ENCODE data around the gene ZBP1. TPM values are rescaled to one million over a fixed set of nuclear protein-coding genes. Genes with fewer than 3 reads are reported as not detected.

Gene ZBP1
- total and polyA plus RNA-seq, 5 donors from 2014 or later = 12.4 to 67.0 (median 24.8) TPM

DNA sequence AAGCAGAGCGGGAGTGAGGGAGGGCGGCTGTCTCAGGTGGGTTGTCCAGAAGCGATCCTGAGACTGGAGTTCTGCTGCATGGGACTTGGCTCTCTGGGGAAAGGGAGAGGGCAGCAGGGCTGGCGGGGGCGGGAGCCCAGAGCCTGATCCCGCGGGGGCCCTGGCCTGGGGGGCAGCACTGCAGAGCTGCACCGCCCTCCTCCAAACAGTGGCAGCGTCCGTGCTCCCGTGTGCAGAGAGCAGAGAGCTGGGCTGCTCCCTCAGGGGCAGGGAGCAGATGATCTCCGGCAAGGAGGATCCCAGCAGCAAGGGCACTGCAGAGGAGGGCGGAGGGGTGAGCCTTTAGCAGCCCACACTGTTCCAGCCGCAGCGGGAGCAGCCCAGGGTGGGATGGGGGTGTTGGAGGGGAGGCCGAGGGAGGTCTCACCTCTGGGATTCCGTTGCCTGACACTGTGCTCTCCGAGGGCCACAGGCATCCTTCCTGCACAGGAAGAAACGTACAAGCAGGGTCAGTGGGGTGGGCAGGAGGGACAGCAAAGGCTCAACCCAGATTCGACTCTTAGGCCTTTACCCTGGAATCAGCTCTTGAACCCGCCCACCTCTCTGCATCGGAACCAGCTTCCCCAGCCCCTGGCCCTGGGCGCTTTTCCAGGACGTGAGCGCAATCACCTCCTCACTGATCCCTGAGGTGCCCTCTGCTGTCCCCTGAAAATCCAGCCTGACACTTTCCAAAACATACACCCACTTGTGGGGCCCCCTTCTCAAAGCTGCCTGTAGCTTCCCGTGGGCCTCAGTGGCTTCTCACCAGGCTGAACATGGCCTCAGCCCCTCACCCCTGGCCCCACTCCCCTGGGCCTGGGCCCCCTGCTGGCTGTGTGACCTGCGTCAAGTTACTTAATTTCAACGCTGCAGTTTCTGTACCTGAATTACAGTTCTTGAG lies 32.6 kb upstream of the ZBP1 start:
- Histone ChIP-seq H3K9me3 (ENCODE audit: control insufficient read depth in 2 of 2, low read length in 2 of 2) (no peaks in the 10 kb centered on the region), H3K4me1 (ENCODE audit: control insufficient read depth, insufficient read depth, low read length, poor library complexity, severe bottlenecking) (peaks cover 5% of the 10 kb centered on the region), H3K4me3 (ENCODE audit: low read depth, low read length) (no peak overlapping the region), H3K36me3 (ENCODE audit: control insufficient read depth, insufficient read depth, low read length) (no peaks in the 10 kb centered on the region), H3K27me3 (ENCODE audit: control insufficient read depth, insufficient read depth, low read length) (no peaks in the 10 kb centered on the region), H3K27ac (ENCODE audit: insufficient read depth, low read length, poor library complexity, severe bottlenecking) (no peak overlapping the region)
- Mint-ChIP-seq H3K36me3 (peaks cover 4% of the 10 kb centered on the region), H3K4me1 (peaks cover 0 to 17% (median 2%) of the 10 kb centered on the region in 4 donors), H3K4me3 (no peak overlapping the region), H3K27ac (no peak overlapping the region), H3K27me3 (peaks cover 8% of the 10 kb centered on the region), H3K9me3 (no peaks in the 10 kb centered on the region)
- ATAC-seq (ENCODE audit: low read depth in 2 of 2) (no peak), DNase-seq (no peak)

- no peaks in the 10 kb centered on the region for H3K4me1 ChIP-seq (ENCODE audit: control insufficient read depth, insufficient read depth, low read length, poor library complexity, severe bottlenecking)
- H3K4me3 ChIP-seq (ENCODE audit: low read depth, low read length) = no peak overlapping the region
- H3K36me3 Mint-ChIP-seq = peaks cover 3% of the 10 kb centered on the region
- ATAC-seq (ENCODE audit: low read depth in 2 of 2) (no peak), DNase-seq (no peak)
- H3K27ac Mint-ChIP-seq = no peak overlapping the region
- no peaks in the 10 kb centered on the region for H3K9me3 Mint-ChIP-seq
- H3K9me3 ChIP-seq (ENCODE audit: control insufficient read depth in 2 of 2, low read length in 2 of 2) = no peaks in the 10 kb centered on the region
- no peaks in the 10 kb centered on the region for H3K36me3 ChIP-seq (ENCODE audit: control insufficient read depth, insufficient read depth, low read length)
- H3K27ac ChIP-seq (ENCODE audit: insufficient read depth, low read length, poor library complexity, severe bottlenecking) = no peak overlapping the region
- no peak overlapping the region for H3K4me3 Mint-ChIP-seq
- peaks cover 0 to 13% (median 0%) of the 10 kb centered on the region in 4 donors for H3K4me1 Mint-ChIP-seq
- H3K27me3 ChIP-seq (ENCODE audit: control insufficient read depth, insufficient read depth, low read length) = no peaks in the 10 kb centered on the region
- H3K27me3 Mint-ChIP-seq = peaks cover 8% of the 10 kb centered on the region
Observed at GRCh38 chr20:57651881-57652605, 31.8 kb upstream of the ZBP1 start.

DNA sequence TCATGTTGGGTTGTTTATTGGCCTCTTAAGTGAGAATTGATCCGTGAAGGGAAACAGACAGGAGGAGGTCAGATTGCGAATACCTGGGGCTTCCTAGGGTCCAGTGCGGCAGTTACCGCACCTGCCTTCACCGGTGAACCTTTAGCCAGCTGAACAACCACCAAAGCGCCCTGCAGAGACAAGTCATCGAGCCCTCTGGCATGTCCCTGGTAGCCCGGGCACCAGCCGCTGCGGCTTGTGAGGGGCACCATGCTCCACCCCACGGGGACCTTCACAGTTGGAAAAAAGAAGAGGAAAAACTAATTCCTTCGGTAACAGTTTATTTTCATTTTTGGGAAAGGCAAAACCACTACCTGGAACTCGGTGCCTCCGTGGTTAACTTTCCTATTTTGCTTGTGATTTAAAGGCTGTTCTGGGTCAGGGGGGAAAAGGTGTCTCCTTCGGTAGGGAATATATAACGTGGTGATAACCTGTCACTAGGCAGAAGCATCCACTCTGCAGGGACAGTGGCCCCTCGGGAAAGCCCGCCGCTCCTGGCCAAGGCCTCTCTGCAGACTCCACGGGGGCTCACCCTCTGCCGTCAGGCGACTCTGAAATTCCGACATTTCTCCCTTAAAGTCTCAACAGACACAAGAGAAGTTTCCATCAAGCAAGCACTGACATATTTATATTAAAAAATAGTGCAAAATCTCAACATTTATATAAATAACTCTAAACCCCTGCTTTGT lies 30.7 kb upstream of the ZBP1 start:
- Histone ChIP-seq H3K27ac (ENCODE audit: insufficient read depth, low read length, poor library complexity, severe bottlenecking) (no peak overlapping the region), H3K4me3 (ENCODE audit: low read depth, low read length) (no peak overlapping the region), H3K36me3 (ENCODE audit: control insufficient read depth, insufficient read depth, low read length) (no peaks in the 10 kb centered on the region), H3K4me1 (ENCODE audit: control insufficient read depth, insufficient read depth, low read length, poor library complexity, severe bottlenecking) (no peaks in the 10 kb centered on the region), H3K27me3 (ENCODE audit: control insufficient read depth, insufficient read depth, low read length) (no peaks in the 10 kb centered on the region), H3K9me3 (ENCODE audit: control insufficient read depth in 2 of 2, low read length in 2 of 2) (no peaks in the 10 kb centered on the region)
- peaks cover 3% of the 10 kb centered on the region for H3K36me3 Mint-ChIP-seq
- H3K9me3 Mint-ChIP-seq = peaks cover 0 to 3% (median 0%) of the 10 kb centered on the region in 7 donors
- H3K4me1 Mint-ChIP-seq = peaks cover 0 to 9% (median 0%) of the 10 kb centered on the region in 4 donors
- no peak overlapping the region for H3K27ac Mint-ChIP-seq
- no peak for ATAC-seq (ENCODE audit: low read depth in 2 of 2)
- DNase-seq = no peak
- peaks cover 8% of the 10 kb centered on the region for H3K27me3 Mint-ChIP-seq
- no peak overlapping the region for H3K4me3 Mint-ChIP-seq

DNA sequence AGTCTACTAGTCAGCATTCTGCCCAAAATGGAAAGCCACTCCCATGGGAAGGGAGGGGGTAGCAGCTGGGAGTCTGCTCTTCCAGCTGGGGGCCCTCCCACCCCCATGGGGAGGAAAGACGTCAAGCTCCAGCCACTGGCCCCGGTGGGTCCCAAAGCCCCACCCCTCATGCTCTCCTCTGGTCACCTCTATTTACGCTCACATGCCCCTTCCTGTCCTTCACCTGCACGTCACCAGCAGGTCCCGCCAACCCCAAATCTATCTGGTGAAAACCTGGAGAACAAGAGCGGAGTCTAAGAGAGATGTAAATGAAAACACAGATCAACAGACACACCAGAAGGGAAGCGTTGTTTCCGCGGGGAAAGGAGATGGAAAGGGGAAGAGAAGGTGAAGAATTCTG lies 30.0 kb upstream of the ZBP1 start:
- DNase-seq = no peak
- Mint-ChIP-seq H3K27ac (no peak overlapping the region), H3K27me3 (peaks cover 8% of the 10 kb centered on the region)

GRCh38 chr20:57649617-57650015 lies 29.4 kb upstream of the ZBP1 start:
- H3K9me3 Mint-ChIP-seq = peaks cover 0 to 8% (median under 1%) of the 10 kb centered on the region in 7 donors
- Histone ChIP-seq H3K4me1 (ENCODE audit: control insufficient read depth, insufficient read depth, low read length, poor library complexity, severe bottlenecking) (no peaks in the 10 kb centered on the region), H3K9me3 (ENCODE audit: control insufficient read depth in 2 of 2, low read length in 2 of 2) (no peaks in the 10 kb centered on the region), H3K27me3 (ENCODE audit: control insufficient read depth, insufficient read depth, low read length) (no peaks in the 10 kb centered on the region), H3K27ac (ENCODE audit: insufficient read depth, low read length, poor library complexity, severe bottlenecking) (no peak overlapping the region), H3K36me3 (ENCODE audit: control insufficient read depth, insufficient read depth, low read length) (no peaks in the 10 kb centered on the region), H3K4me3 (ENCODE audit: low read depth, low read length) (no peak overlapping the region)
- no peak for DNase-seq
- peaks cover 13% of the 10 kb centered on the region for H3K27me3 Mint-ChIP-seq
- no peak overlapping the region for H3K27ac Mint-ChIP-seq
- H3K4me3 Mint-ChIP-seq = no peak overlapping the region
- ATAC-seq (ENCODE audit: low read depth in 2 of 2) = no peak
- H3K36me3 Mint-ChIP-seq = peaks cover 3% of the 10 kb centered on the region
- H3K4me1 Mint-ChIP-seq = peaks cover 0 to 5% (median 0%) of the 10 kb centered on the region in 4 donors

More for the DNA sequence above, 30.0 kb upstream of the ZBP1 start:
- no peaks in the 10 kb centered on the region for H3K36me3 ChIP-seq (ENCODE audit: control insufficient read depth, insufficient read depth, low read length)
- no peaks in the 10 kb centered on the region for H3K9me3 ChIP-seq (ENCODE audit: control insufficient read depth in 2 of 2, low read length in 2 of 2)
- no peak overlapping the region for H3K4me3 ChIP-seq (ENCODE audit: low read depth, low read length)
- H3K27me3 ChIP-seq (ENCODE audit: control insufficient read depth, insufficient read depth, low read length) = no peaks in the 10 kb centered on the region
- Mint-ChIP-seq H3K4me1 (peaks cover 0 to 9% (median 0%) of the 10 kb centered on the region in 4 donors), H3K36me3 (peaks cover 3% of the 10 kb centered on the region), H3K4me3 (no peak overlapping the region), H3K9me3 (peaks cover 0 to 6% (median 0%) of the 10 kb centered on the region in 7 donors)
- ATAC-seq (ENCODE audit: low read depth in 2 of 2) = no peak
- no peaks in the 10 kb centered on the region for H3K4me1 ChIP-seq (ENCODE audit: control insufficient read depth, insufficient read depth, low read length, poor library complexity, severe bottlenecking)
- no peak overlapping the region for H3K27ac ChIP-seq (ENCODE audit: insufficient read depth, low read length, poor library complexity, severe bottlenecking)

DNA sequence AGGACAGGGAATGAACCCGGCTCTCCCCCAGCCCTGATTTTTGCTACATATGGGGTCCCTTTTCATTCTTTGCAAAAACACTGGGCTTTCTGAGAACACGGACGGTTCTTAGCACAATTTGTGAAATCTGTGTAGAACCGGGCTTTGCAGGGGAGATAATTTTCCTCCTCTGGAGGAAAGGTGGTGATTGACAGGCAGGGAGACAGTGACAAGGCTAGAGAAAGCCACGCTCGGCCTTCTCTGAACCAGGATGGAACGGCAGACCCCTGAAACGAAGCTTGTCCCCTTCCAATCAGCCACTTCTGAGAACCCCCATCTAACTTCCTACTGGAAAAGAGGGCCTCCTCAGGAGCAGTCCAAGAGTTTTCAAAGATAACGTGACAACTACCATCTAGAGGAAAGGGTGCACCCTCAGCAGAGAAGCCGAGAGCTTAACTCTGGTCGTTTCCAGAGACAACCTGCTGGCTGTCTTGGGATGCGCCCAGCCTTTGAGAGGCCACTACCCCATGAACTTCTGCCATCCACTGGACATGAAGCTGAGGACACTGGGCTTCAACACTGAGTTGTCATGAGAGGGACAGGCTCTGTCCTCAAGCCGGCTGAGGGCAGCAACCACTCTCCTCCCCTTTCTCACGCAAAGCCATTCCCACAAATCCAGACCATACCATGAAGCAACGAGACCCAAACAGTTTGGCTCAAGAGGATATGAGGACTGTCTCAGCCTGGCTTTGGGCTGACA lies 28.8 kb upstream of the ZBP1 start:
- Histone ChIP-seq H3K4me1 (ENCODE audit: control insufficient read depth, insufficient read depth, low read length, poor library complexity, severe bottlenecking) (no peaks in the 10 kb centered on the region), H3K36me3 (ENCODE audit: control insufficient read depth, insufficient read depth, low read length) (no peaks in the 10 kb centered on the region), H3K9me3 (ENCODE audit: control insufficient read depth in 2 of 2, low read length in 2 of 2) (no peaks in the 10 kb centered on the region), H3K27me3 (ENCODE audit: control insufficient read depth, insufficient read depth, low read length) (no peaks in the 10 kb centered on the region), H3K27ac (ENCODE audit: insufficient read depth, low read length, poor library complexity, severe bottlenecking) (no peak overlapping the region), H3K4me3 (ENCODE audit: low read depth, low read length) (no peak overlapping the region)
- Mint-ChIP-seq H3K27me3 (peaks cover 15% of the 10 kb centered on the region), H3K9me3 (peaks cover 0 to 12% (median 1%) of the 10 kb centered on the region in 7 donors), H3K4me3 (no peak overlapping the region), H3K4me1 (no peaks in the 10 kb centered on the region), H3K36me3 (peaks cover 3% of the 10 kb centered on the region), H3K27ac (no peak overlapping the region)
- DNase-seq (no peak), ATAC-seq (ENCODE audit: low read depth in 2 of 2) (no peak)

All from CD4-positive, CD25-positive, alpha-beta regulatory T cell (primary cell).